Left ventricle myocardium inferior (tissue), 1 donor: ENCODE data around the gene MMP10. TPM values are rescaled to one million over a fixed set of nuclear protein-coding genes. Genes with fewer than 3 reads are reported as not detected.

Experiments used
- DNase-seq: peaks from one replicate; pipeline ENCODE4 v3.0.0-alpha.2; 2020
- H3K27ac ChIP-seq: fragments of 200-600 bp; replicated peaks from 2 replicates; pipeline ENCODE4 v1.8.0; 2021
- H3K27me3 ChIP-seq: fragments of 200-600 bp; 2 replicates; pipeline ENCODE4 v1.8.0; 2021; ENCODE audit warnings: low read depth
- H3K36me3 ChIP-seq: fragments of 200-600 bp; 2 replicates; pipeline ENCODE4 v1.8.0; 2021
- H3K4me1 ChIP-seq: fragments of 200-600 bp; 2 replicates; pipeline ENCODE4 v1.8.0; 2021
- H3K4me3 ChIP-seq: fragments of 200-600 bp; 2 replicates; pipeline ENCODE4 v1.8.0; 2021; ENCODE audit warnings: mild to moderate bottlenecking, moderate library complexity
- H3K9me3 ChIP-seq: fragments of 200-600 bp; replicated peaks from 2 replicates; pipeline ENCODE4 v1.8.0; 2021
- CTCF ChIP-seq: fragments of 200-600 bp; IDR thresholded peaks from 2 replicates; pipeline ENCODE4 v1.8.0; 2021; ENCODE audit warnings: antibody characterized with exemption, mild to moderate bottlenecking, borderline replicate concordance
- intact Hi-C: fragments of 100-400 bp; cut with micrococcal nuclease; formaldehyde crosslinking; loops from one replicate; pipeline ENCODE4 v1.11.0; 2022
- long read RNA-seq: library from polyadenylated mRNA; unstranded; transcript quantifications from one replicate; pipeline ENCODE4 v2.0.0, GENCODE V29; 2021
- total RNA-seq: library from RNA; stranded (reverse); fragmentation: NEBNext Ultra II Directional; extraction: Animal tissue kit (Norgen Biotek cat#: 25700); gene quantifications from one replicate; pipeline ENCODE4 v1.2.1, GENCODE V29; 2021
- donor health status: DM: no; HTN: yes; CAD: no; lungs with severe emphysema.

The MMP10 gene
- total RNA-seq: not detected
- long read RNA-seq: 0 reads

GRCh38 chr11:102780491-102780918 is at the start of gene MMP10:
MMP10 (minus strand) TSS chr11:102780628; CDS start chr11:102780591, 37 bp downstream.
- intact Hi-C loops: no loop called here
- Histone ChIP-seq H3K27ac (no peak within 1 kb of the TSS), H3K27me3 (no peaks in the 10 kb centered on the region), H3K4me1 (no peaks in the 10 kb centered on the region), H3K9me3 (no peaks in the 10 kb centered on the region), H3K36me3 (no peaks in the 10 kb centered on the region), H3K4me3 (no peak within 1 kb of the TSS)
- peak; percentile 28 for TF ChIP-seq CTCF
- no peak for DNase-seq

- no peak for DNase-seq
- no peaks in the 10 kb centered on the region for H3K9me3 ChIP-seq
- intact Hi-C loops: no loop called here
- H3K4me3 ChIP-seq: no peak overlapping the region
- peaks cover 20% of the 10 kb centered on the region for H3K27me3 ChIP-seq
- no peak overlapping the region for H3K27ac ChIP-seq
- TF ChIP-seq CTCF: no peak
- H3K36me3 ChIP-seq: no peaks in the 10 kb centered on the region
- H3K4me1 ChIP-seq: no peaks in the 10 kb centered on the region
These were observed 49.0 kb upstream of the MMP10 start for GRCh38 chr11:102829316-102830000.

GRCh38 chr11:102824556-102824955 is 44.1 kb upstream of the MMP10 start:
- Histone ChIP-seq H3K27me3 (no peaks in the 10 kb centered on the region), H3K9me3 (no peaks in the 10 kb centered on the region), H3K4me3 (no peak overlapping the region), H3K4me1 (no peaks in the 10 kb centered on the region), H3K27ac (no peak overlapping the region), H3K36me3 (no peaks in the 10 kb centered on the region)
- intact Hi-C loops: no loop called here
- no peak for TF ChIP-seq CTCF
- DNase-seq: no peak

- peaks cover 26% of the 10 kb centered on the region for H3K9me3 ChIP-seq
- no peaks in the 10 kb centered on the region for H3K4me1 ChIP-seq
- TF ChIP-seq CTCF: no peak
- no peaks in the 10 kb centered on the region for H3K36me3 ChIP-seq
- H3K4me3 ChIP-seq: no peak overlapping the region
- no peak overlapping the region for H3K27ac ChIP-seq
- intact Hi-C loops: no loop called here
- no peaks in the 10 kb centered on the region for H3K27me3 ChIP-seq
- DNase-seq: no peak
These were observed 39.1 kb upstream of the MMP10 start for GRCh38 chr11:102819491-102819890.

GRCh38 chr11:102813484-102813883 is 33.1 kb upstream of the MMP10 start:
- peaks cover 25% of the 10 kb centered on the region for H3K9me3 ChIP-seq
- H3K27ac ChIP-seq: no peak overlapping the region
- no peak for TF ChIP-seq CTCF
- H3K36me3 ChIP-seq: no peaks in the 10 kb centered on the region
- no peak overlapping the region for H3K4me3 ChIP-seq
- DNase-seq: no peak
- H3K27me3 ChIP-seq: no peaks in the 10 kb centered on the region
- intact Hi-C loops: no loop called here
- H3K4me1 ChIP-seq: no peaks in the 10 kb centered on the region
